BLaER1 treated with 17β-estradiol and CSF1 and Interleukin-3, amounts not matched to agents 10 nM and 100 nM (cell line): ENCODE data around the gene ZBTB8B.
"Not testable (repeated sequence)": the region's sequence is repeated elsewhere in the genome, so short reads cannot be mapped to it uniquely, and the experiment has no call there.

Experiments
- H3K27ac ChIP-seq, 11 experiments: shearing (Covaris generic); formaldehyde crosslinking; 2 replicates each; pipeline ENCODE4 v1.8.1; 2022
- H3K27me3 ChIP-seq, 11 experiments: shearing (Covaris generic); formaldehyde crosslinking; 2 replicates each; pipeline ENCODE4 v1.8.1; 2022
- H3K36me3 ChIP-seq, 11 experiments: shearing (Covaris generic); formaldehyde crosslinking; 2 replicates each; pipeline ENCODE4 v1.8.1; 2022
- H3K4me1 ChIP-seq, 10 experiments: shearing (Covaris generic); formaldehyde crosslinking; 2 replicates each; pipeline ENCODE4 v1.8.1; 2022
- H3K4me2 ChIP-seq, 11 experiments: shearing (Covaris generic); formaldehyde crosslinking; 2 replicates each; pipeline ENCODE4 v1.8.1; 2022
- H3K4me3 ChIP-seq, 10 experiments: shearing (Covaris generic); formaldehyde crosslinking; 2 replicates each; pipeline ENCODE4 v1.8.1; 2022
- H3K9ac ChIP-seq, 11 experiments: shearing (Covaris generic); formaldehyde crosslinking; 2 replicates each; pipeline ENCODE4 v1.8.1; 2022
- H3K9me3 ChIP-seq, 11 experiments: shearing (Covaris generic); formaldehyde crosslinking; replicated peaks in 1 of 11; 2 replicates each; pipeline ENCODE4 v1.8.1; 2022
- H4K20me1 ChIP-seq, 11 experiments: shearing (Covaris generic); formaldehyde crosslinking; 2 replicates each; pipeline ENCODE4 v1.8.1; 2022
- Cebpa-rat ChIP-seq, 11 experiments: shearing (Covaris generic); IDR thresholded peaks; 2 replicates each; pipeline ENCODE4 v1.8.1; 2022

Gene ZBTB8B

GRCh38 chr1:32464716-32465577 lies at the start of gene ZBTB8B:
Gene ZBTB8B (plus strand): TSS chr1:32465072. CDS start chr1:32470625, 5,553 bp downstream.
- no peak within 1 kb of the TSS for H3K4me3 ChIP-seq
- H3K36me3 ChIP-seq: no peaks in the 10 kb centered on the region
- no peak for TF ChIP-seq Cebpa-rat (IDR thresholded peaks at IDR 0.05)
- H3K4me1 ChIP-seq: no peaks in the 10 kb centered on the region
- no peaks in the 10 kb centered on the region for H4K20me1 ChIP-seq
- H3K27me3 ChIP-seq: peaks cover 24 to 43% (median 37%) of the 10 kb centered on the region in 11 experiments
- no peak within 1 kb of the TSS for H3K9ac ChIP-seq
- H3K27ac ChIP-seq: no peak within 1 kb of the TSS
- H3K4me2 ChIP-seq: no peak within 1 kb of the TSS
- H3K9me3 ChIP-seq: peaks cover 22 to 29% (median 26%) of the 10 kb centered on the region in 11 experiments

DNA sequence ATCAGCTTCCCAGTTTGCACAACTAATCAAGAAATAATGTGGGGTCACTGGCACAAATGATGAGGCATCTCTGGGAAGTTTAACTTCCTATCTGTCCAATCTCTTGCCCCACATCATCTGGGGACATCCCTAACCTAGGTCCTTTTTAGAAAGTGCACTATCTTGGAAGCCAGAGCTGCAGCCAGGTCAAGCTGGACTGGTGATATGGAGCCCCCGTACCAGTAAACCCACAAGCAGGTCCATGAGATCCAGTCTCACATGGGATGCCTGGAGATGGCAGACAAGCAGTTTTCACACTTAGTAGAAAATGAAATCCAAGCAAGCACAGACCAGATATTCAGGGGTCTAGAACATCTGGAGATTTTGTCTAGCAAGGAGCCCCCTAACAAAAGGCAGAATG lies 43.1 kb upstream of the ZBTB8B start:
- no peak overlapping the region for H3K4me3 ChIP-seq
- H3K9me3 ChIP-seq: no peaks in the 10 kb centered on the region
- H3K4me2 ChIP-seq: no peak overlapping the region
- no peak overlapping the region for H3K9ac ChIP-seq
- H4K20me1 ChIP-seq: no peaks in the 10 kb centered on the region
- H3K27me3 ChIP-seq: peaks cover 6 to 11% (median 10%) of the 10 kb centered on the region in 11 experiments
- no peak for TF ChIP-seq Cebpa-rat (IDR thresholded peaks at IDR 0.05)
- peaks cover 0 to 12% (median 5%) of the 10 kb centered on the region in 10 experiments; a peak in 10 of 20 replicates for H3K4me1 ChIP-seq
- no peak overlapping the region for H3K27ac ChIP-seq
- no peaks in the 10 kb centered on the region for H3K36me3 ChIP-seq

GRCh38 chr1:32426489-32427255 lies 38.2 kb upstream of the ZBTB8B start:
- TF ChIP-seq Cebpa-rat (IDR thresholded peaks at IDR 0.05): no peak
- H3K4me3 ChIP-seq: no peak overlapping the region; a peak in 1 of 20 replicates
- H3K27ac ChIP-seq: no peak overlapping the region
- no peaks in the 10 kb centered on the region for H3K36me3 ChIP-seq
- H3K9ac ChIP-seq: no peak overlapping the region
- H3K27me3 ChIP-seq: peaks cover 9 to 22% (median 19%) of the 10 kb centered on the region in 11 experiments
- H3K9me3 ChIP-seq: no peaks in the 10 kb centered on the region
- H3K4me1 ChIP-seq: peaks cover 0 to 13% (median 6%) of the 10 kb centered on the region in 10 experiments; a peak in 10 of 20 replicates
- H4K20me1 ChIP-seq: no peaks in the 10 kb centered on the region
- H3K4me2 ChIP-seq: peak overlapping the region in 10 of 11 experiments; percentile 22 to 59 (median 42); a peak in 12 of 22 replicates

DNA sequence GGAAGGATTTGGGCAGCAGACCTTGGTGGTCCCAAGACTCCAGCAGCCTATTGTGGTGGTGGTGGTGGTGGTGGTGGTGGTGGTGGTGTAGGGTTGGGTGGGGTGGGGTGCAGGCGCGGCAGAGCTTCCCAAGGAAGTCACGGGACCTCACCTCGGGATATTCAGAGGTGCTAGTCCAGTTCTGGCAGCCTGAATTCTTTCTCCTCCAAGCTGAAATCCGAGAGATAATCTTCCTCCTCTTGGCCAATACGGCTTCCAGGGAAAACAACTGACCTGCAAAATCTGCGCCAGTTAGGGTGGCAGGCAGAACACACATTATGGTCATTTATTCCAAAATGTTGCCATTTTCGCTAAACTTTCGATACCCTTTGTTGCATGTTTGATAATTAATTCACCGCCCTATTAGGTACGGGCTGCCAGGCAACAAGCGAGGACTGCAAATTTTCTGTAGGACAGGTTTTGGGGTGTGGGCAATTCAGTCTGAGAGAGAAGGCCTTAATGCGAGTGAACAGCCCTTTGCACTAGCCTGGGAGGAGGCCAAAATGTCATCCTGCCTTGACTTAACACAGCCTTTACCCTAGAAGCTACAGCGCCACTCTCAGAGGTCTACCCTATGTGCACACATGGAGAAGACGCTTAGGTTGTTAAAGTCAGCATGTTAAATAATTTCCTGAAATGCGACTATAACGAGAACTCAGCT lies 37.5 kb upstream of the ZBTB8B start:
- no peaks in the 10 kb centered on the region for H4K20me1 ChIP-seq
- H3K4me3 ChIP-seq: no peak overlapping the region
- peaks cover 9 to 22% (median 19%) of the 10 kb centered on the region in 11 experiments for H3K27me3 ChIP-seq
- no peaks in the 10 kb centered on the region for H3K36me3 ChIP-seq
- H3K9me3 ChIP-seq: no peaks in the 10 kb centered on the region
- H3K9ac ChIP-seq: no peak overlapping the region
- H3K4me2 ChIP-seq: no peak overlapping the region
- no peak overlapping the region for H3K27ac ChIP-seq
- H3K4me1 ChIP-seq: peaks cover 0 to 13% (median 6%) of the 10 kb centered on the region in 10 experiments; a peak in 10 of 20 replicates
- no peak for TF ChIP-seq Cebpa-rat (IDR thresholded peaks at IDR 0.05)

GRCh38 chr1:32431736-32432400 lies 33.0 kb upstream of the ZBTB8B start:
- Histone ChIP-seq H3K4me2 (no peak overlapping the region), H3K9me3 (no peaks in the 10 kb centered on the region)

DNA sequence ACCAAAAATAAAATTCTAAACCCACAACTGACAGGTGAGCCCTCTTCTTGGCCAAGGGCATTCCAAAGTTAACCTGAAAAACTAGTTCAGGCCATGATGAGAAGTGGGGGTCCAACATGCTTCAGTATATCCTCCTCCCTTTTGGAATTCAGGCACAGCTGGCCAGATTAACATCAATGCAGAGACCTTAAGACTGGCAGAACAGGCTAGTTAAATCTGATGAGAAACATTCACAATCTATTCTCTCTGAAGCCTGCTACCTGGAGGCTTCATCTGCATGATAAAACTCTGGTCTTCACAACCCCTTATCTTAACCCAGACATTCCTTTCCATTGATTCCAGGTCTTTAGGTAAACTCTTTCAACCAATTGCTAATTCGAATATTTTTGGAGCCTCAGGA lies 26.7 kb upstream of the ZBTB8B start:
- Histone ChIP-seq H3K9ac (no peak overlapping the region), H3K36me3 (no peaks in the 10 kb centered on the region), H3K4me2 (no peak overlapping the region), H3K9me3 (peaks cover 0 to 19% (median 10%) of the 10 kb centered on the region in 11 experiments; a peak in 14 of 22 replicates), H3K27ac (no peak overlapping the region), H4K20me1 (no peaks in the 10 kb centered on the region), H3K27me3 (no peaks in the 10 kb centered on the region), H3K4me1 (no peaks in the 10 kb centered on the region), H3K4me3 (no peak overlapping the region)
- no peak for TF ChIP-seq Cebpa-rat (IDR thresholded peaks at IDR 0.05)

More at GRCh38 chr1:32431736-32432400, 33.0 kb upstream of the ZBTB8B start:
- no peak overlapping the region for H3K9ac ChIP-seq
- no peaks in the 10 kb centered on the region for H3K36me3 ChIP-seq
- H3K4me3 ChIP-seq: no peak overlapping the region
- H4K20me1 ChIP-seq: no peaks in the 10 kb centered on the region
- H3K27me3 ChIP-seq: peaks cover 2 to 16% (median 8%) of the 10 kb centered on the region in 11 experiments; a peak in 21 of 22 replicates
- H3K27ac ChIP-seq: no peak overlapping the region
- peaks cover 0 to under 1% (median 0%) of the 10 kb centered on the region in 10 experiments; a peak in 4 of 20 replicates for H3K4me1 ChIP-seq
- no peak for TF ChIP-seq Cebpa-rat (IDR thresholded peaks at IDR 0.05)

GRCh38 chr1:32438777-32439176 lies 26.1 kb upstream of the ZBTB8B start:
- not testable (repeated sequence) for H3K4me2 ChIP-seq, H4K20me1 ChIP-seq, H3K4me1 ChIP-seq, H3K27me3 ChIP-seq, H3K27ac ChIP-seq, H3K4me3 ChIP-seq, H3K9ac ChIP-seq, H3K36me3 ChIP-seq
- H3K9me3 ChIP-seq: peaks cover 0 to 19% (median 10%) of the 10 kb centered on the region in 11 experiments; a peak in 14 of 22 replicates

DNA sequence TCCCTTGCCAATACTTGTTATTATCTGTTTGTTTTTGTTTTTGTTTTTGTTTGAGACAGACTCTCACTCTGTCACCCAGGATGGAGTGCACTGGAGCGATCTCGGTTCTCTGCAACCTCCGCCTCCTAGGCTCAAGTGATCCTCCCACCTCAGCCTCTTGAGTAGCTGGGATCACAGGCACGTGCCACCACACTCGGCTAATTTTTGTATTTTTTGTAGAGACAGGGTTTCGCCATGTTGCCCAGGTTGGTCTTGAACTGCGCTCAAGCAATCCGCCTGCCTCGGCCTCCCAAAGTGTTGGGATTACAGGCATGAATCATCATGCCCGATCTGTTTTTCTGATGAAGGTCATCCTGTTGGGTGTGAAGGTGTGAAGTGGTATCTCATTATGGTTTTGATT lies 23.4 kb upstream of the ZBTB8B start:
- not testable (repeated sequence) for H3K4me1 ChIP-seq, H3K4me2 ChIP-seq, H3K27ac ChIP-seq, H3K4me3 ChIP-seq, H3K27me3 ChIP-seq, H3K9ac ChIP-seq, H4K20me1 ChIP-seq, H3K36me3 ChIP-seq
- H3K9me3 ChIP-seq: peaks cover 0 to 19% (median 10%) of the 10 kb centered on the region in 11 experiments; a peak in 14 of 22 replicates
